ENCODE data around the gene SPAG5. TPM values are rescaled to one million over a fixed set of nuclear protein-coding genes. Genes with fewer than 3 reads are reported as not detected.

SPAG5 gene
- total RNA-seq, 4 donors from 2014 or later = 1.4 to 4.9 (median 2.6) TPM

Other genes with a start within 250 kb of the SPAG5 start
- gene POLDIP2, start 241.5 kb downstream of the SPAG5 start, total RNA-seq = 100 to 1,000 TPM in 1 of 4 donors, 10 to 100 TPM in 3; 71.1 to 108 (median 77.8) TPM
- gene SEBOX, start 233.8 kb downstream of the SPAG5 start, total RNA-seq = not detected
- under 1 TPM in 3 of 4 donors, not detected in 1; 0.27 to 0.47 (median 0.27) TPM for gene VTN, start 228.7 kb downstream of the SPAG5 start, total RNA-seq
- 10 to 100 TPM in 3 of 4 donors, 1 to 10 TPM in 1; 9.0 to 26.2 (median 20.6) TPM for gene SARM1, start 227.3 kb downstream of the SPAG5 start, total RNA-seq
- gene SLC46A1, start 192.8 kb downstream of the SPAG5 start, total RNA-seq = 1 to 10 TPM; 7.9 to 9.7 (median 8.4) TPM
- gene SLC13A2, start 125.4 kb downstream of the SPAG5 start, total RNA-seq = under 1 TPM in 1 of 4 donors, not detected in 3; 0.37 TPM
- under 1 TPM in 1 of 4 donors, not detected in 3; 0.15 TPM for gene FOXN1, start 92.7 kb downstream of the SPAG5 start, total RNA-seq
- 10 to 100 TPM; 17.5 to 28.7 (median 20.3) TPM for gene UNC119, start 46.4 kb downstream of the SPAG5 start, total RNA-seq
- 10 to 100 TPM; 40.8 to 90.4 (median 64.5) TPM for gene PIGS, start 27.5 kb downstream of the SPAG5 start, total RNA-seq
- 10 to 100 TPM; 29.1 to 46.5 (median 37.7) TPM for gene ALDOC, start 22.1 kb downstream of the SPAG5 start, total RNA-seq
- gene RSKR, start 15.2 kb upstream of the SPAG5 start, total RNA-seq = 1 to 10 TPM in 3 of 4 donors, under 1 TPM in 1; 0.59 to 8.1 (median 3.1) TPM
- 100 to 1,000 TPM in 3 of 4 donors, 10 to 100 TPM in 1; 97.5 to 116 (median 106) TPM for gene BLTP2, start 46.1 kb upstream of the SPAG5 start, total RNA-seq
- gene SDF2, start 62.9 kb upstream of the SPAG5 start, total RNA-seq = 10 to 100 TPM; 29.5 to 43.2 (median 36.1) TPM
- gene SUPT6H, start 63.2 kb upstream of the SPAG5 start, total RNA-seq = 10 to 100 TPM; 48.7 to 87.3 (median 71.9) TPM
- 1 to 10 TPM in 2 of 4 donors, under 1 TPM in 1, not detected in 1; 0.40 to 1.9 (median 1.1) TPM for gene PROCA1, start 112.9 kb upstream of the SPAG5 start, total RNA-seq
- 100 to 1,000 TPM; 185 to 219 (median 196) TPM for gene RAB34, start 118.8 kb upstream of the SPAG5 start, total RNA-seq
- 100 to 1,000 TPM; 317 to 834 (median 683) TPM for gene RPL23A, start 121.0 kb upstream of the SPAG5 start, total RNA-seq
- 1 to 10 TPM in 2 of 4 donors, not detected in 2; 1.1 to 2.8 TPM for gene TLCD1, start 127.2 kb upstream of the SPAG5 start, total RNA-seq
- gene NEK8, start 129.8 kb upstream of the SPAG5 start, total RNA-seq = 1 to 10 TPM in 2 of 4 donors, under 1 TPM in 1, not detected in 1; 0.94 to 2.0 (median 1.8) TPM
- 10 to 100 TPM in 1 of 4 donors, 1 to 10 TPM in 3; 3.4 to 10.8 (median 4.7) TPM for gene TRAF4, start 145.0 kb upstream of the SPAG5 start, total RNA-seq
- gene FAM222B, start 243.8 kb upstream of the SPAG5 start, total RNA-seq = 10 to 100 TPM; 15.5 to 47.6 (median 21.6) TPM

Measured in gastroesophageal sphincter (tissue), 4 donors.